Nephron (organoid): Measurements from ENCODE around the gene PRR29.

Experiments
- H3K27ac Mint-ChIP-seq, 3 experiments: 2 replicates each; pipeline ENCODE4 v1.8.0; 2020; ENCODE audit warnings: mixed read lengths in 3 of 3, mild to moderate bottlenecking in 2 of 3, moderate library complexity in 1 of 3
- H3K27me3 Mint-ChIP-seq: 2 replicates; pipeline ENCODE4 v1.8.0; 2021; ENCODE audit warnings: low read depth, mild to moderate bottlenecking, moderate library complexity, mixed read lengths
- H3K36me3 Mint-ChIP-seq: 2 replicates; pipeline ENCODE4 v1.8.0; 2020; ENCODE audit warnings: low read depth, mixed read lengths
- H3K4me1 Mint-ChIP-seq: 2 replicates; pipeline ENCODE4 v1.8.0; 2020; ENCODE audit warnings: mixed read lengths
- H3K4me3 Mint-ChIP-seq, 3 experiments: 2 replicates each; pipeline ENCODE4 v1.8.0; 2020; ENCODE audit warnings: mild to moderate bottlenecking in 3 of 3, mixed read lengths in 3 of 3, moderate library complexity in 2 of 3
- H3K9me3 Mint-ChIP-seq: 2 replicates; pipeline ENCODE4 v1.8.0; 2020; ENCODE audit warnings: mixed read lengths
- TF ChIP-seq, protein P1 (sequence below), 3 experiments: fragments of 200-600 bp; sonication (generic); IDR thresholded peaks; one replicate each; pipeline ENCODE4 v1.5.0; 2021; ENCODE audit warnings: antibody characterized with exemption in 3 of 3; ENCODE audit not compliant: unreplicated experiment in 3 of 3

Gene PRR29

DNA sequence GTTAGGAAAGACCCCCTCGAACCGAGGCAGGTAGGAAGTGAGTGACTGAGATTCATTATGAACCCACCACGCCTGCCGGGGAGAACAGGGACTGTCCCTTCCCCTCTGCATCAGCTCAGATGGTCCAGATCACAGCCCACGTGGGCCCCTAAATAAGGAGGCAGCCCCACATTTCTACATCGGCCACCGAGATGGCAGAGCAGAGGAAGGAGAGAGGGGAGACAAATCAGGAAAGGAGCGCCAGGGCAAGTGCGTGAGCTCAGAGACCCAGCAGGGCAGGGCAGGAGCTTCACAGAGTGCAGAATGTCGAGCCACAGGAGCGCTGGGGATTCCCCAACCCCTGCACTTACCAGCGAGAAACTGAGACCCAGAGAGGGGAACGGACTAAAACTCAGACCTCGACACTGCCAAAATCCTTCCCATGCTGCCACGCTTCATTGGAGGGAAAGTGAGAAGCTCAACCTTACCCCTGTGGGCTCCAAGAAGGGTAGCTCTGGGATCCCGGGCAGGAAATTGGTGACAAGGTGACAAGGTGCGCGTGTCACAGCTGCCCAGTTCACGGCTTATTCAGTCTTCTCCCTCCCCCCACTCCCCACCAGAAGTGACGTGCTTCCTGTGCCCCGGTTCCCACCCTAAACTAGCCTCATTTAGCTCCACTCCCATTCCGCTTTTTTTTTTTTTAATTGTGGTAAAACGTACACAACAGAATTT lies 22.1 kb downstream of the PRR29 start, which contains the start of gene ICAM2:
TSS of gene ICAM2 (minus strand) at position 578 of the 711 bp plus-strand sequence. CDS start 13,942 bp downstream, outside the sequence.
- no peak within 1 kb of the TSS for H3K27ac Mint-ChIP-seq
- no peaks in the 10 kb centered on the region for H3K36me3 Mint-ChIP-seq
- H3K4me3 Mint-ChIP-seq = peak within 1 kb of the TSS in 1 of 3 experiments; percentile 6
- no peaks in the 10 kb centered on the region for H3K9me3 Mint-ChIP-seq
- TF ChIP-seq, protein P1, sequence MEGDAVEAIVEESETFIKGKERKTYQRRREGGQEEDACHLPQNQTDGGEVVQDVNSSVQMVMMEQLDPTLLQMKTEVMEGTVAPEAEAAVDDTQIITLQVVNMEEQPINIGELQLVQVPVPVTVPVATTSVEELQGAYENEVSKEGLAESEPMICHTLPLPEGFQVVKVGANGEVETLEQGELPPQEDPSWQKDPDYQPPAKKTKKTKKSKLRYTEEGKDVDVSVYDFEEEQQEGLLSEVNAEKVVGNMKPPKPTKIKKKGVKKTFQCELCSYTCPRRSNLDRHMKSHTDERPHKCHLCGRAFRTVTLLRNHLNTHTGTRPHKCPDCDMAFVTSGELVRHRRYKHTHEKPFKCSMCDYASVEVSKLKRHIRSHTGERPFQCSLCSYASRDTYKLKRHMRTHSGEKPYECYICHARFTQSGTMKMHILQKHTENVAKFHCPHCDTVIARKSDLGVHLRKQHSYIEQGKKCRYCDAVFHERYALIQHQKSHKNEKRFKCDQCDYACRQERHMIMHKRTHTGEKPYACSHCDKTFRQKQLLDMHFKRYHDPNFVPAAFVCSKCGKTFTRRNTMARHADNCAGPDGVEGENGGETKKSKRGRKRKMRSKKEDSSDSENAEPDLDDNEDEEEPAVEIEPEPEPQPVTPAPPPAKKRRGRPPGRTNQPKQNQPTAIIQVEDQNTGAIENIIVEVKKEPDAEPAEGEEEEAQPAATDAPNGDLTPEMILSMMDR (IDR thresholded peaks at IDR 0.05; ENCODE audit: unreplicated experiment in 3 of 3) = no peak
- no peaks in the 10 kb centered on the region for H3K27me3 Mint-ChIP-seq
- H3K4me1 Mint-ChIP-seq = no peaks in the 10 kb centered on the region

DNA sequence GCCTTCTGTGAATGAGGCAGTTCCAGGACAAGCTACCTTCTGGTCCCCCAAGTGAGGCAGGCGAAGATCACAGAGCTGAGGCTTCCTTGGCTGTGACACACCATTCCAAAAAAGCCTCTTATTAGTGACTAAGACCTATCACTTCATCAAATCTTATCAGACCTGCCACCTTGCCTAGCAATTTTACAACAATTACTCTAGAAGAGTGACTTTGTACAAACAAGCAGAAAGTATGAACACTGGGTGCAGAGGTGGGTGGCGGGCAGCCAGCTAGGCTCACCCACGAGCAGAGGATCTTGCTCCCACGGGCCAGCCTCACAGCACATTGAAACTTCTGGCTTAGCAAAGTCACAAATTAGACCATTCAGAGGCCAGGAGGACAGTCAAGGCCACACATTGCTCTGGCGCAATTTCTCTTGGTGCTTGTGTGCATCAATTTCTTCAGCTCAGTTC lies 24.5 kb downstream of the PRR29 start:
- Mint-ChIP-seq H3K9me3 (no peaks in the 10 kb centered on the region), H3K4me1 (peaks cover 5% of the 10 kb centered on the region), H3K27ac (no peak overlapping the region), H3K4me3 (no peak overlapping the region), H3K36me3 (no peaks in the 10 kb centered on the region), H3K27me3 (peaks cover 10% of the 10 kb centered on the region)
- TF ChIP-seq, protein P1 (IDR thresholded peaks at IDR 0.05; ENCODE audit: unreplicated experiment in 3 of 3) = no peak

DNA sequence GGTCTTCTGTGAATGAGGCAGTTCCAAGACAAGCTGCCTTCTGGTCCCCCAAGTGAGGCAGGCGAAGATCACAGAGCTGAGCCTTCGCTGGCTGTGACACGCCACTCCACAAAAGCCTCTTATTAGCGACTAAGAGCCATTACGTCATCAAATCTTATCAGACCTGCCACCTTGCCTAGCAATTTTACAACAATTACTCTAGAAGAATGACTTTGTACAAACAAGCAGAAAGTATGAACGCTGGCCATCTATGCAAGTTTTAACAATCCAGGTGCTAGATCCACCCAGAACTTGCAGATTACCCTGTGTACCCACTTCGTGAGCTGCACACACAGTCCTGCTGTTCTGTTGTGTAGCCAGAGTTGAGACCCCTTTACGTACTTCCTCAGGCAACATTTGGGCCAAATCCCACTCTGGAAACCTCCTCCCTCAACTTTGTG lies 26.1 kb downstream of the PRR29 start:
- Mint-ChIP-seq H3K27me3 (peaks cover 10% of the 10 kb centered on the region), H3K9me3 (no peaks in the 10 kb centered on the region), H3K4me1 (peaks cover 5% of the 10 kb centered on the region), H3K36me3 (no peaks in the 10 kb centered on the region), H3K4me3 (no peak overlapping the region), H3K27ac (no peak overlapping the region)
- TF ChIP-seq, protein P1 (IDR thresholded peaks at IDR 0.05; ENCODE audit: unreplicated experiment in 3 of 3) = no peak

DNA sequence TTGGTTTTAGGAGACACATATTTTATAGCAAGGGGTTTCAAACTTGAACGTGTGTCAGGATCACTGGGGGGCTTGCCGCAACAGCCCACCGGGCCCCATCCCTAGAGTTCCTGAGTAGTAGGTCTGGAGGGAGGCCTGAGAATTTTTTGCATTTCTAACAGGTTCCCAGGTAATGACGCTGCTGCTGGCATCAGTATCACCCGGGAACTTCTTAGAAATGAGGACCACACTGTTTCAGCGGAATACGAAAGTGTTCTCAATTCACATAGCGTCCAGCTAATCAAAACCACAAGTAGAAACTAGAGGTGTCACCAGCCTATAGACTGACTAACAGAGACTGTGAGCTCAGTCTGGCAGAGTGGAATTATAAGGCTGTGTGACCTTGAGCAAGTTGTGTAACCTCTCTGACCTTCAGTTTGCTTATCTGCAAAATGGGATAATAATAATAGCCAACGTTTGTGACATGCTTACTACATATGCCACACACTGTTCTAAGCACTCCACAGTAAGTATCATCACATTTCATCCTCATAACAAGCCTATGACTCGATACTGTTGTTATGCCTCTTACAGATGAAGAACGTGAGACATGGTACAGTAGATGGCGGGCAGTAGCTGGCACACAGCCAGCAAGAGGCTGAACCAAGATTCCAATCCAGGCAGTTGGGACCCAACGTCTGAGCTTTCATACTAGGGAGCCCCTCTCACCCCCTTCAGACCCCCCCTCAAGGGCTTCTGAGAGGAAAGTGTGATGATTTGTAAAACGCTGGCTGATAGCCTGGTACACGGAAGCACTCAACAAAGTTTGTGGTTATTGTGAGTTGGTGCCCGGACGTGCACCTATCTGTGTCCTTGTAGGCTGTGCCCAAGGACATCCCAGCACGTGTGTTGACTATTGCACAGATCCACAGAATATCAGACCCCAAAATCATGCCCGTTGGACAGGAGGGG lies 26.9 kb downstream of the PRR29 start:
- Mint-ChIP-seq H3K4me1 (peaks cover 5% of the 10 kb centered on the region), H3K9me3 (no peaks in the 10 kb centered on the region), H3K27ac (no peak overlapping the region), H3K36me3 (no peaks in the 10 kb centered on the region), H3K4me3 (no peak overlapping the region), H3K27me3 (peaks cover 10% of the 10 kb centered on the region)
- TF ChIP-seq, protein P1 (IDR thresholded peaks at IDR 0.05; ENCODE audit: unreplicated experiment in 3 of 3) = no peak

DNA sequence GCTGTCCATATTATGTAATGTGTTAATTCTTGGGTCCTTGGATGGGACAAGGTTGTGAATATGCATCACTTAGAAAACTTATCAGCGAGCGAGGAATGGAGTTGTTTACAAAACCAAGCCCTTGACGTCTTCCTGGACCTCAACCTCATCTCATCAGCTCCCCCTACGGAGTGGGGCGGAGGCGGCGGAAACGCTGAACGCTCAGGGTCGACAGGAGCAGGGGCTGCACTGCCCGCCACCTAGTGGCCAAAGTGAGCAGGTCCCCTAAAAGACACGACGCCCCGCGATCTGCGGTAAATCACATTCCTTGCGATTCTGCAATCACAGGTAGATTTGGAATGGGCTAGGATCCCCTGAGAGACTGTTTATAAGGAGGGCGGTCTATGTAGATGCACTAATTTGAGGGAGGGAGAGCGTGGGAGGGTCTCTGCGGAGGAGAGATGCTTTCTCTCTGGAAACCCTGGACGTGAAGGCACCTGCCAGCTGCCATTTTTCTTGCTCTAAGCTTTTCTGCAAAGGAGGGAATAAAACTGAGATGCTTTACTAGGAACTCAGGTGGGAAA lies 27.7 kb downstream of the PRR29 start:
- Mint-ChIP-seq H3K27ac (no peak overlapping the region), H3K9me3 (no peaks in the 10 kb centered on the region)
- TF ChIP-seq, protein P1 (IDR thresholded peaks at IDR 0.05; ENCODE audit: unreplicated experiment in 3 of 3) = peak; percentile 85 to 94 (median 88)

More for the DNA sequence above, 27.7 kb downstream of the PRR29 start:
- Mint-ChIP-seq H3K36me3 (no peaks in the 10 kb centered on the region), H3K4me1 (peaks cover 5% of the 10 kb centered on the region), H3K4me3 (peak overlapping the region in 1 of 3 experiments; percentile 34), H3K27me3 (peaks cover 10% of the 10 kb centered on the region)
